Measurements from ENCODE around the gene PRIMA1. TPM values are rescaled to one million over a fixed set of nuclear protein-coding genes. Genes with fewer than 3 reads are reported as not detected.

Gene PRIMA1
- total and polyA plus RNA-seq, 12 donors, result 1.8 to 16.3 (median 4.1) TPM

- Histone ChIP-seq H3K4me3 (no peak overlapping the region), H3K4me1 (no peaks in the 10 kb centered on the region), H3K27ac (no peak overlapping the region), H3K36me3 (no peaks in the 10 kb centered on the region), H3K27me3 (peaks cover 0 to 17% (median 0%) of the 10 kb centered on the region in 7 donors), H3K9me3 (no peaks in the 10 kb centered on the region)
- intact Hi-C loops (cut with DNase I), result loop anchor here in 1 of 10 donors (10.0 kb wide), 1 partner anchor 64 kb away; no protein-coding TSS in a partner anchor
- TF ChIP-seq CTCF (IDR thresholded peaks at IDR 0.05), result no peak
- 61 to 71% methylated on average over 3 of the region's 3 CpGs for WGBS, 2 donors
- ATAC-seq (no peak), DNase-seq (no peak)
These were observed 42.6 kb upstream of the PRIMA1 start for GRCh38 chr14:93830753-93831461.

- no peak for TF ChIP-seq CTCF (IDR thresholded peaks at IDR 0.05)
- Histone ChIP-seq H3K4me3 (no peak overlapping the region), H3K27ac (no peak overlapping the region), H3K4me1 (no peaks in the 10 kb centered on the region), H3K36me3 (no peaks in the 10 kb centered on the region), H3K27me3 (peaks cover 0 to 20% (median 8%) of the 10 kb centered on the region in 7 donors), H3K9me3 (no peaks in the 10 kb centered on the region)
- ATAC-seq, result no peak
- intact Hi-C loops (cut with DNase I), result loop anchor here in 1 of 10 donors (10.0 kb wide), 1 partner anchor 65 kb away; no protein-coding TSS in a partner anchor
- 66 to 82% methylated on average over 4 of the region's 4 CpGs for WGBS, 2 donors
- DNase-seq, result no peak
These were observed 41.7 kb upstream of the PRIMA1 start for GRCh38 chr14:93829839-93830481.

- no peak for TF ChIP-seq CTCF (IDR thresholded peaks at IDR 0.05)
- Histone ChIP-seq H3K9me3 (no peaks in the 10 kb centered on the region), H3K4me3 (no peak overlapping the region), H3K27me3 (peaks cover 0 to 39% (median 24%) of the 10 kb centered on the region in 7 donors), H3K36me3 (no peaks in the 10 kb centered on the region), H3K27ac (no peak overlapping the region), H3K4me1 (no peaks in the 10 kb centered on the region)
- ATAC-seq, result no peak
- 41 to 49% methylated on average over 14 of the region's 14 CpGs for WGBS, 2 donors
- intact Hi-C loops (cut with DNase I), result no loop called here
- DNase-seq, result no peak
These were observed 36.9 kb upstream of the PRIMA1 start for GRCh38 chr14:93825235-93825553.

DNA sequence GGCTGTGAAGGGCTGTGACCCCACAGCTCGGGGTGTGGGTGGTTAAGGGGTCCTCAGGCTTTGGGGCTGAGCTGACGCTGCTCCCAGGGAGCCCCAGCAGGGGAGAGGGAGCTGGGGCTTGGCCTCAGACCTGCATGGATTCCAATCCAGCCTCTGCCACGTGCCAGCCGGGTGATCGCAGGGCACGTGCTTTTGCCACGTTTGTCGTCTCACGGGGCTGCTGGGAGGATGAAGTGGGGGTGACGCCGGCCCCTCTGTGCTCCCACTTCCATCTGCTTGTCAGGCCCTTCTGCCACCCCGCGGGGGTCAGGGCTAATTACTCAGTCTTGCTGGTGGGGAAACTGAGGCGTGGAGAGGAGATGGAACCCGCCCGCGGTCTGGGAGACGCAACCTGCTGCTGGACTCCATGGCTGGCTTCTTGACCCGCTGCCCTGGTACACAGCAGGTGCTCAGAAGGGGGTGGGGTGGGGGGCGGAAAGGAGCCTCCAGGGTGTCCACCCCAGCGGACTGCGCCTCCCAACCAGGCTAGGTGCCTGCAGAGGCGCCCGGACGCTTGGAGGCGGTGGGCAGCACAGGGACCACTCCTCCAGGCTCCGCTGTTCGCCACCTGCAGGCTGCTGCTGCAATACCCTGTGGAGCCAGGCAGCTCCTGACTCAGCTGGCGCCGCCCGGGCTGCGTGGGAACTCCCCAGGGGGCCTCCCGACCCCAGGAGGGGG lies 36.4 kb upstream of the PRIMA1 start:
- DNase-seq, result no peak
- 67 to 72% methylated on average over 33 of the region's 33 CpGs for WGBS, 2 donors
- intact Hi-C loops (cut with DNase I), result no loop called here
- H3K4me3 ChIP-seq, result no peak overlapping the region
- peaks cover 0 to 39% (median 24%) of the 10 kb centered on the region in 7 donors for H3K27me3 ChIP-seq
- TF ChIP-seq CTCF (IDR thresholded peaks at IDR 0.05), result no peak
- H3K4me1 ChIP-seq, result no peaks in the 10 kb centered on the region
- ATAC-seq, result no peak
- no peak overlapping the region for H3K27ac ChIP-seq
- H3K36me3 ChIP-seq, result no peaks in the 10 kb centered on the region
- no peaks in the 10 kb centered on the region for H3K9me3 ChIP-seq

Measured in heart right ventricle (tissue), 16 donors.